DND-41 (cell line): ENCODE results near the gene ATP2C1.

Source experiments
- CTCF ChIP-seq: IDR thresholded peaks from 2 replicates; pipeline ENCODE4 v1.5.1; 2012; ENCODE audit warnings: borderline replicate concordance, low read length, moderate library complexity, mild to moderate bottlenecking; ENCODE audit not compliant: poor library complexity, severe bottlenecking; ENCODE audit errors: extremely low read depth
- EZH2 ChIP-seq: IDR thresholded peaks from 3 replicates; pipeline ENCODE4 v1.6.1; 2012; ENCODE audit warnings: borderline replicate concordance, low read depth, mild to moderate bottlenecking, moderate library complexity, low read length, inconsistent platforms; ENCODE audit not compliant: severe bottlenecking

GRCh38 chr3:130974201-130974600, 80.3 kb downstream of the ATP2C1 start:
- no peak for TF ChIP-seq CTCF
- no peak for TF ChIP-seq EZH2
